Progenitor cell of endocrine pancreas (in vitro differentiated cells): ENCODE results near the gene IP6K1. TPM values are rescaled to one million over a fixed set of nuclear protein-coding genes. Genes with fewer than 3 reads are reported as not detected.

Experiments
- DNase-seq: peaks from one replicate; pipeline ENCODE4 v3.0.0; 2021; ENCODE audit warnings: low spot score; ENCODE audit not compliant: unreplicated experiment
- H3K27ac Mint-ChIP-seq: 2 replicates; pipeline ENCODE4 v1.8.0; 2021; ENCODE audit warnings: mild to moderate bottlenecking, moderate library complexity, mixed read lengths
- H3K27me3 Mint-ChIP-seq: 2 replicates; pipeline ENCODE4 v1.8.0; 2021; ENCODE audit warnings: mixed read lengths
- H3K36me3 Mint-ChIP-seq: 2 replicates; pipeline ENCODE4 v1.8.0; 2022; ENCODE audit warnings: mixed read lengths; ENCODE audit not compliant: insufficient read depth
- H3K4me1 Mint-ChIP-seq: 2 replicates; pipeline ENCODE4 v1.8.0; 2021; ENCODE audit warnings: low read depth, mixed read lengths
- H3K4me3 Mint-ChIP-seq: 2 replicates; pipeline ENCODE4 v1.8.0; 2021; ENCODE audit warnings: low read depth, mild to moderate bottlenecking, moderate library complexity, mixed read lengths
- H3K9me3 Mint-ChIP-seq: 2 replicates; pipeline ENCODE4 v1.8.0; 2021; ENCODE audit warnings: low read depth, mixed read lengths
- total RNA-seq: library from RNA; stranded (reverse); gene quantifications from 2 replicates; pipeline ENCODE4 v1.2.1, GENCODE V29; 2021
- TF ChIP-seq, protein P1 (sequence below): fragments of 200-600 bp; sonication (generic); IDR thresholded peaks from one replicate; pipeline ENCODE4 v1.5.0; 2021; ENCODE audit warnings: antibody characterized with exemption, mild to moderate bottlenecking; ENCODE audit not compliant: unreplicated experiment

The IP6K1 gene
- total RNA-seq, 1 donor from 2014 or later, result 46.3 TPM

GRCh38 chr3:49804141-49805041 is 18.0 kb upstream of the IP6K1 start:
- Mint-ChIP-seq H3K27me3 (peaks cover 42% of the 10 kb centered on the region), H3K4me1 (peaks cover 10% of the 10 kb centered on the region), H3K9me3 (no peaks in the 10 kb centered on the region), H3K36me3 (no peaks in the 10 kb centered on the region), H3K4me3 (no peak overlapping the region), H3K27ac (no peak overlapping the region)
- TF ChIP-seq, protein P1, sequence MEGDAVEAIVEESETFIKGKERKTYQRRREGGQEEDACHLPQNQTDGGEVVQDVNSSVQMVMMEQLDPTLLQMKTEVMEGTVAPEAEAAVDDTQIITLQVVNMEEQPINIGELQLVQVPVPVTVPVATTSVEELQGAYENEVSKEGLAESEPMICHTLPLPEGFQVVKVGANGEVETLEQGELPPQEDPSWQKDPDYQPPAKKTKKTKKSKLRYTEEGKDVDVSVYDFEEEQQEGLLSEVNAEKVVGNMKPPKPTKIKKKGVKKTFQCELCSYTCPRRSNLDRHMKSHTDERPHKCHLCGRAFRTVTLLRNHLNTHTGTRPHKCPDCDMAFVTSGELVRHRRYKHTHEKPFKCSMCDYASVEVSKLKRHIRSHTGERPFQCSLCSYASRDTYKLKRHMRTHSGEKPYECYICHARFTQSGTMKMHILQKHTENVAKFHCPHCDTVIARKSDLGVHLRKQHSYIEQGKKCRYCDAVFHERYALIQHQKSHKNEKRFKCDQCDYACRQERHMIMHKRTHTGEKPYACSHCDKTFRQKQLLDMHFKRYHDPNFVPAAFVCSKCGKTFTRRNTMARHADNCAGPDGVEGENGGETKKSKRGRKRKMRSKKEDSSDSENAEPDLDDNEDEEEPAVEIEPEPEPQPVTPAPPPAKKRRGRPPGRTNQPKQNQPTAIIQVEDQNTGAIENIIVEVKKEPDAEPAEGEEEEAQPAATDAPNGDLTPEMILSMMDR, result no peak
- DNase-seq, result no peak

DNA sequence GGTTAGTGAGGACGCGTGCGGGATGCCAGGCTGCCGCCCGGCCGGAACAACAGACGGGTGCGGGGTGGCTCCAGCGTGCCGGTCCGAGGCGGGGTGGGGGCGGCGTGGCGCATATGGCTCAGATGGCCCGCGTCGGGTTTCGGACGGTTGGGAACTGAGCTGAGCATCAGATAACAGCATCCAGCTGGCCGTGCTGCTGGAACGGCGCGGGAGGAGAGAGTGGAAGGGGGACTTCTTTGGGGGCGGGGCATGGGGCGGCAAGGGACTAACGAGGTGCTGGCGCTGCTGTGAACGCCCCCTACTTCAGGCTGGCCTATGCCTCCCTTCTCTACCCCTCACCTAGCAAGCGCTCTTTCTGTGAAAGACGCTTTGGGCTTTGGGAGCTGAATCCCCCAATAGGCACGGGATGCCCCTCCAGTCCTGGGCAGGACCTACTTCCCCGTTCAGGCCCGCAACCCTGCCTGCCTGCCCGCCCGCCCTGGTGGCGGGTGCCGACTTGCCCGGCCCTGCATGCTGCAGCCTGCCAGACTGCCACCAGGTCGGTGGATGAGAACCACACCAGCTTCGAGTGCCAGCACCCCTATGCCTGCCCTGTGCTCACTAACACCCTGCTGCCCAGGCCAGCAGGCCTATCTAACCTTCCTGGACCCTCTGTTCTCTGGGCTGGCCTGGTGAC is 17.3 kb upstream of the IP6K1 start:
- peak overlapping the region; percentile 59 for H3K4me3 Mint-ChIP-seq
- no peak for DNase-seq
- H3K36me3 Mint-ChIP-seq, result no peaks in the 10 kb centered on the region
- H3K27me3 Mint-ChIP-seq, result peaks cover 42% of the 10 kb centered on the region
- TF ChIP-seq, protein P1, result no peak
- H3K4me1 Mint-ChIP-seq, result peaks cover 10% of the 10 kb centered on the region
- no peaks in the 10 kb centered on the region for H3K9me3 Mint-ChIP-seq
- no peak overlapping the region for H3K27ac Mint-ChIP-seq

DNA sequence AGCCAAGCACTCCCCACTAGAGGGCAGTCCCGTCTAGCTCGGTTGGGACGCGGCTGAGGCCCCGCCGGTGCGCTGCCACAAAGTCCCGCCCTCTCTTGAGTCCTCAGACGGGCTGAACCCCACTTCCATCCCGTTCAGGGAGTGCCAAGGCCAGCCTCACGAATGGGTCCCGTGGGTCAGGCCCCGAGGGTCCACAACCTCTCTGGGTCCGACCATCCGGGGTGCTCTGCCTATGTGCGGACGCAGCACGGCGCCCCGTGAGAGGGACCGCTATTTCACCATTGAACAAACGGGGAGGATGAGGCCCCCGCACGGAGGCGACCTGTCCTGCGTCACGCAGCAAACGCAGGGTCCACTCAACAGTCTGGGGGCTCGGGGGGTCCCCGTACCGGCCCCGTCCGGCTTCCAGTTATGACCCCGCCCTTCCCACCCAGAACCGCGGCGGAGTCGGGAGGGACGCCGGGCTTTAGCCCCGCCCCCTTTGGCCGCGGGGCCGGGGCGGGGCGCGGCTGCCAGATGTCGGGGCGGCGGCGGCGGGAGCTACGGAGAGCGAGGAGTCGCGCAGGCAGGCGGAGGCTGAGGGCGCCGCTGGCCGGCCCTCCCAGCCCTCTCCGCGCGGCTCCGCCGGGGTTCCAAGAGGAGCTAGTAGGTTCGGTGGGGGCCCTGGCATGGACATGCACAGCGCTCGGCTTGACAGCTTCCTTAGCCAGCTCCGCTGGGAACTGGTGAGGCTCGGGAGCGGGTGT is 16.6 kb upstream of the IP6K1 start, which contains the start of gene INKA1:
Gene INKA1, plus strand, starts transcription at position 543 of the 746 bp plus-strand sequence. Its CDS starts 132 bp downstream, at position 675.
- Mint-ChIP-seq H3K27me3 (peaks cover 42% of the 10 kb centered on the region), H3K27ac (peak within 1 kb of the TSS; percentile 72), H3K4me1 (peaks cover 10% of the 10 kb centered on the region), H3K9me3 (no peaks in the 10 kb centered on the region), H3K4me3 (peak within 1 kb of the TSS; percentile 74), H3K36me3 (no peaks in the 10 kb centered on the region)
- DNase-seq, result peak; percentile 82
- TF ChIP-seq, protein P1, result peak; percentile 86

DNA sequence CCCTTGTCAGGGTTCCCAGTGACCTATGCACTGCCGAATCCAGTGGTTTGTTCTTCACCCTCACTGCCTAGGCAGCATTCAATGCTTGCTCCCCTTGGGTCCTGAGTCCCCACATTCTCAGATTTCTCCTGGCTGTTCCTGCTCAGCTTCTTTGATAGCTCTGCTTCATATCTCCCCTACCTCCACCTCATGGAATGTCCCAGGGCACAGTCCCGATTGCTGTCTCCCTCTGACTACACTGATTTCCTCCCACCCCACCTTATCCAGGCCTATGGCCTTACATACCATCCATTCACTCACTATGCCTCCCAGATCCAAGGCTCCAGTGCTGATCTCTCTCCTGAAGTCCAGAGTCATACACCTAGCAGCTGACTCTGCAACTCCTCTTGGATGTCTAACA is 14.8 kb upstream of the IP6K1 start:
- H3K4me1 Mint-ChIP-seq, result peaks cover 8% of the 10 kb centered on the region
- DNase-seq, result no peak
- no peaks in the 10 kb centered on the region for H3K36me3 Mint-ChIP-seq
- TF ChIP-seq, protein P1, result no peak
- H3K27ac Mint-ChIP-seq, result no peak overlapping the region
- no peak overlapping the region for H3K4me3 Mint-ChIP-seq
- H3K27me3 Mint-ChIP-seq, result peaks cover 46% of the 10 kb centered on the region
- H3K9me3 Mint-ChIP-seq, result no peaks in the 10 kb centered on the region

GRCh38 chr3:49799761-49800160 is 13.4 kb upstream of the IP6K1 start, which contains the start of gene CDHR4:
Gene CDHR4, minus strand, starts transcription at chr3:49799873. Its CDS starts 61 bp downstream, at chr3:49799812.
- H3K4me3 Mint-ChIP-seq, result no peak within 1 kb of the TSS
- peaks cover 4% of the 10 kb centered on the region for H3K4me1 Mint-ChIP-seq
- peaks cover 38% of the 10 kb centered on the region for H3K27me3 Mint-ChIP-seq
- no peaks in the 10 kb centered on the region for H3K36me3 Mint-ChIP-seq
- H3K9me3 Mint-ChIP-seq, result no peaks in the 10 kb centered on the region
- TF ChIP-seq, protein P1, result no peak
- no peak within 1 kb of the TSS for H3K27ac Mint-ChIP-seq
- no peak for DNase-seq
